ENCODE measurements around the gene DTNA.
A peak's percentile ranks its signal among the peaks of the same experiment; 100 is the strongest.
"Not testable (repeated sequence)": the region's sequence is repeated elsewhere in the genome, so short reads cannot be mapped to it uniquely, and the experiment has no call there.

DTNA gene

DNA sequence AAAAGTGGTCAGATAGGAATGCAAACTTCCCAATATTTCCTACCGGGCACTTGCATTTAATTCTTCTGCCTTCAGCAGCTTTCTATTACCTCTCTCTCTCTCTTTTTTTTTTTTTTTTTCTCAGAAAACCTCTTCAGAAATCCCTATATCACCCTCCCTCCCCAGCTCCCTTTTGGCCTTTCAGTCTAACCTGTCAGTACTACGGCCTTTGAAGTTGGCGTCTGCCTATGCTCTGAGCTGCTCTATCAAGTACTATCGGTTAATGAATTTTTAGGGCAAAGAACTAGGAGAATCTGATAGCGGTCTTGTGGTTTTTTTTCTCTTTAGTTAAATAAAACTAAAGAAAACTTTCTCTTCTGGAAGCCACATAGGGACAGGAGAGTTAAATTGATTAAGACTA lies 208.8 kb downstream of the DTNA start:
- Histone ChIP-seq H4K8ac (ENCODE audit: low read depth, low read length) (no peak overlapping the region), H3K4me3 (ENCODE audit: low read length) (no peak overlapping the region), H3K79me2 (ENCODE audit: control insufficient read depth, insufficient read depth, low read length) (no peaks in the 10 kb centered on the region), H3K36me3 (ENCODE audit: control insufficient read depth, insufficient read depth, low read length) (no peaks in the 10 kb centered on the region), H3K23ac (ENCODE audit: low read length) (no peak overlapping the region), H3K27me3 (ENCODE audit: insufficient read depth, low read length, poor library complexity) (no peaks in the 10 kb centered on the region), H3K18ac (ENCODE audit: low read length) (no peak overlapping the region), H3K4ac (ENCODE audit: low read depth, low read length) (no peak overlapping the region), H3K4me1 (ENCODE audit: control insufficient read depth, low read depth, low read length) (no peaks in the 10 kb centered on the region), H3K79me1 (ENCODE audit: low read length) (no peaks in the 10 kb centered on the region), H3K56ac (ENCODE audit: low read length) (no peak overlapping the region), H4K5ac (ENCODE audit: low read length) (no peak overlapping the region), H3K27ac (ENCODE audit: low read depth, low read length) (no peak overlapping the region), H3K9ac (ENCODE audit: low read length) (no peak overlapping the region), H2BK120ac (ENCODE audit: low read depth, low read length) (no peak overlapping the region), H2AK5ac (ENCODE audit: low read length) (no peak overlapping the region), H3K4me2 (ENCODE audit: low read length) (no peak overlapping the region), H2BK15ac (replicated peaks; ENCODE audit: low read depth) (no peak overlapping the region), H2BK5ac (ENCODE audit: low read length) (no peak overlapping the region)
- no CpG with 5 or more reads among the region's 5 CpGs for WGBS (ENCODE audit: extremely low coverage, insufficient coverage, low lambda C conversion rate)
- DNase-seq = no peak

DNA sequence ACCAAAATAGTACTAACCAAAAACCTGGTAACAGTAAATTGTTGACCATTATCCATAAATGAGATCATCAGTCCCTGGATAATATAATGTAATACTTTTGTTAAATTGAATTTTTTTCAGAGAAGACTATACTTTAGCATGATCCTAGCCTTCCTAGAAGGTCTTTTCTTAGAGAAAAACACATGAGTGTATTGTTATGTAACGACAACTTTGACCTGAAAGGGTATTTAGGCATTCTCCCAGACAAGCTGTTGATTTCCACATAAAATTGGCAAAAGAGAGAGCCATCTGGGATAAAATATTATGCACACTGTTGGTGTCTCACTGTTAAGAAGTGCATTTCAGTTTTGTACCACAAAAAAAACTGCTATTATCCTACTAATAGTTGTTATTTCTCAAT lies 211.1 kb downstream of the DTNA start:
- Histone ChIP-seq H3K79me1 (ENCODE audit: low read length) (no peaks in the 10 kb centered on the region), H2BK15ac (replicated peaks; ENCODE audit: low read depth) (no peak overlapping the region), H3K27me3 (ENCODE audit: insufficient read depth, low read length, poor library complexity) (no peaks in the 10 kb centered on the region), H3K4me3 (ENCODE audit: low read length) (no peak overlapping the region), H3K18ac (ENCODE audit: low read length) (no peak overlapping the region), H2BK5ac (ENCODE audit: low read length) (no peak overlapping the region), H4K8ac (ENCODE audit: low read depth, low read length) (no peak overlapping the region), H3K56ac (ENCODE audit: low read length) (no peak overlapping the region), H2AK5ac (ENCODE audit: low read length) (no peak overlapping the region), H3K27ac (ENCODE audit: low read depth, low read length) (no peak overlapping the region), H3K23ac (ENCODE audit: low read length) (no peak overlapping the region), H3K4me1 (ENCODE audit: control insufficient read depth, low read depth, low read length) (no peaks in the 10 kb centered on the region), H2BK120ac (ENCODE audit: low read depth, low read length) (no peak overlapping the region), H3K36me3 (ENCODE audit: control insufficient read depth, insufficient read depth, low read length) (no peaks in the 10 kb centered on the region), H3K4ac (ENCODE audit: low read depth, low read length) (no peak overlapping the region), H3K79me2 (ENCODE audit: control insufficient read depth, insufficient read depth, low read length) (no peaks in the 10 kb centered on the region), H4K5ac (ENCODE audit: low read length) (no peak overlapping the region), H3K4me2 (ENCODE audit: low read length) (no peak overlapping the region), H3K9ac (ENCODE audit: low read length) (no peak overlapping the region)
- DNase-seq = no peak
- WGBS (ENCODE audit: extremely low coverage, insufficient coverage, low lambda C conversion rate) = no CpG with 5 or more reads among the region's 1 CpG

DNA sequence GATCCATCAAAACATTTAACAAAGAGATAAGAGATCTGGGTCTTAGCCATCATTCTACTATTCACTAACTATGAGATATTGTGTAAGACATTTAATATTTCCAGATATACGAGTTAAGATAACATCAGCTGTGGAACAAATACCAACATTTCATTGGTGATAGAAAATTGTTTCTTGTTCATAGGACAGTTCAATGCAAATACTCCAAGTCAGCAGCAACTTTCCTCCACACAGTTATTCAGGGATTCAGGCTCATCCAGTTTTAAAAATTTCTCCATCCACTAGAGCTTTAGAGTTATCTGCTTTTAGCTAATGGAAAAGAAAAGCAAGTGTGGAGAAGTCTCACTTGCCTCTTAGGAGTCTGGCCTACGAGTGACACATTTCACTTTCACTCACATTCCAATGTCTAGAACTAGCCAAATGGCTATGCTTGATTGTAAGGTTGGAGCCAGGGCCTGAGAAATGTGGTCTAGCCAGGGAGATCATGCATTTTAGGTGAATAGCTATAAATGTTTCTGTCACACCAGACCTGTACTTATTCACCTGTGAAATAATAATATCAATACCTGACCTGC lies 211.8 kb downstream of the DTNA start:
- no peak overlapping the region for H4K8ac ChIP-seq (ENCODE audit: low read depth, low read length)
- no CpG with 5 or more reads among the region's 2 CpGs for WGBS (ENCODE audit: extremely low coverage, insufficient coverage, low lambda C conversion rate)
- no peak overlapping the region for H3K9ac ChIP-seq (ENCODE audit: low read length)
- no peak overlapping the region for H3K27ac ChIP-seq (ENCODE audit: low read depth, low read length)
- no peak overlapping the region for H3K18ac ChIP-seq (ENCODE audit: low read length)
- no peak overlapping the region for H3K56ac ChIP-seq (ENCODE audit: low read length)
- H3K4ac ChIP-seq (ENCODE audit: low read depth, low read length) = no peak overlapping the region
- no peak overlapping the region for H2BK15ac ChIP-seq (replicated peaks; ENCODE audit: low read depth)
- H3K27me3 ChIP-seq (ENCODE audit: insufficient read depth, low read length, poor library complexity) = no peaks in the 10 kb centered on the region
- peak; percentile 56 for DNase-seq
- no peak overlapping the region for H3K23ac ChIP-seq (ENCODE audit: low read length)
- H3K4me2 ChIP-seq (ENCODE audit: low read length) = no peak overlapping the region
- H2BK120ac ChIP-seq (ENCODE audit: low read depth, low read length) = no peak overlapping the region
- no peaks in the 10 kb centered on the region for H3K4me1 ChIP-seq (ENCODE audit: control insufficient read depth, low read depth, low read length)
- H2BK5ac ChIP-seq (ENCODE audit: low read length) = no peak overlapping the region
- H3K36me3 ChIP-seq (ENCODE audit: control insufficient read depth, insufficient read depth, low read length) = no peaks in the 10 kb centered on the region
- no peaks in the 10 kb centered on the region for H3K79me1 ChIP-seq (ENCODE audit: low read length)
- no peaks in the 10 kb centered on the region for H3K79me2 ChIP-seq (ENCODE audit: control insufficient read depth, insufficient read depth, low read length)
- H2AK5ac ChIP-seq (ENCODE audit: low read length) = no peak overlapping the region
- H3K4me3 ChIP-seq (ENCODE audit: low read length) = no peak overlapping the region
- no peak overlapping the region for H4K5ac ChIP-seq (ENCODE audit: low read length)

DNA sequence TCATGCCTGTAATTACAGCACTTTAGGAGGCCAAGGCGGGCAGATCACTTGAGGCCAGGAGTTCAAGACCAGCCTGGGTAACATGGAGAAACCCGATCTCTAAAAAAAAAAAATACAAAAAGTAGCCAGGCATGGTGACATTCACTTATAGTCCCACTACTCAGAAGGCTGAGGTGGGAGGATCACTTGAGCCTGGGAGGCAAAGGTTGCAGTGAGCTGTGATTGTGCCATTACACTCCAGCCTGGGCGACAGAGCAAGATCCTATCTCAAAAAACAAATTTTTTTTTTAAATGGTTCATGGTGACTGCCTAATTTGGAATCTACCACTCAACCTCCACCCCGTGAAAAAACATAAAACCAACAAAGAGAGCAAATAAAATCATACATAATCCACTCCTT lies 212.5 kb downstream of the DTNA start:
- not testable (repeated sequence) for H2BK15ac ChIP-seq (replicated peaks; ENCODE audit: low read depth); H3K23ac ChIP-seq (ENCODE audit: low read length); H3K27me3 ChIP-seq (ENCODE audit: insufficient read depth, low read length, poor library complexity); H3K9ac ChIP-seq (ENCODE audit: low read length); H3K79me1 ChIP-seq (ENCODE audit: low read length); H3K4me1 ChIP-seq (ENCODE audit: control insufficient read depth, low read depth, low read length); H3K79me2 ChIP-seq (ENCODE audit: control insufficient read depth, insufficient read depth, low read length); H3K18ac ChIP-seq (ENCODE audit: low read length); H2BK5ac ChIP-seq (ENCODE audit: low read length); DNase-seq; H2AK5ac ChIP-seq (ENCODE audit: low read length); H3K4me2 ChIP-seq (ENCODE audit: low read length); H3K4me3 ChIP-seq (ENCODE audit: low read length); H2BK120ac ChIP-seq (ENCODE audit: low read depth, low read length); H4K5ac ChIP-seq (ENCODE audit: low read length); H4K8ac ChIP-seq (ENCODE audit: low read depth, low read length); H3K36me3 ChIP-seq (ENCODE audit: control insufficient read depth, insufficient read depth, low read length); H3K27ac ChIP-seq (ENCODE audit: low read depth, low read length); H3K4ac ChIP-seq (ENCODE audit: low read depth, low read length); H3K56ac ChIP-seq (ENCODE audit: low read length)
- no CpG with 5 or more reads among the region's 4 CpGs for WGBS (ENCODE audit: extremely low coverage, insufficient coverage, low lambda C conversion rate)

DNA sequence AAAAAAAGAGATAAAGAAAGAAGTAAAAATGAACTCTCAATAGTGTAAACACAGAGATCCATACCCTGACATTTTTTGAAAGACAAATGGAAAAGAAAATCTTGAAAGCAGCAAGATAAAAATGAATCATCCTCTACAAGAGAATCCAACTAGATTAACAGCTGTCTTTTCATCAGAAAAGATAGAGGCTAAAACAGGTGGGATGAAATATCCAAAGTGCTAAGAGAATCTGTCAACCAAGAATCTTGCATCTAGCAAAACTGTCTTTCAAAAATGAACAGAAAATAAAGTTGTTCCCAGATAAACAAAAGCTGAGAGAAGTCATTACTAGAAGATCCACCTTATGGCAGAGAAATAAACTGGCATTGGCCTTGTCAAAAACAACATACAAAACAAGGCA lies 213.8 kb downstream of the DTNA start:
- H3K4me1 ChIP-seq (ENCODE audit: control insufficient read depth, low read depth, low read length) = no peaks in the 10 kb centered on the region
- no peak overlapping the region for H2BK5ac ChIP-seq (ENCODE audit: low read length)
- H3K56ac ChIP-seq (ENCODE audit: low read length) = no peak overlapping the region
- H3K36me3 ChIP-seq (ENCODE audit: control insufficient read depth, insufficient read depth, low read length) = no peaks in the 10 kb centered on the region
- no peak overlapping the region for H2BK15ac ChIP-seq (replicated peaks; ENCODE audit: low read depth)
- no peak overlapping the region for H3K4me2 ChIP-seq (ENCODE audit: low read length)
- H2BK120ac ChIP-seq (ENCODE audit: low read depth, low read length) = no peak overlapping the region
- H3K4me3 ChIP-seq (ENCODE audit: low read length) = no peak overlapping the region
- no peak overlapping the region for H3K23ac ChIP-seq (ENCODE audit: low read length)
- H3K27ac ChIP-seq (ENCODE audit: low read depth, low read length) = no peak overlapping the region
- no peak overlapping the region for H4K5ac ChIP-seq (ENCODE audit: low read length)
- H3K79me1 ChIP-seq (ENCODE audit: low read length) = no peaks in the 10 kb centered on the region
- H3K9ac ChIP-seq (ENCODE audit: low read length) = no peak overlapping the region
- no peak overlapping the region for H2AK5ac ChIP-seq (ENCODE audit: low read length)
- H4K8ac ChIP-seq (ENCODE audit: low read depth, low read length) = no peak overlapping the region
- H3K27me3 ChIP-seq (ENCODE audit: insufficient read depth, low read length, poor library complexity) = no peaks in the 10 kb centered on the region
- H3K79me2 ChIP-seq (ENCODE audit: control insufficient read depth, insufficient read depth, low read length) = no peaks in the 10 kb centered on the region
- DNase-seq = no peak
- H3K4ac ChIP-seq (ENCODE audit: low read depth, low read length) = no peak overlapping the region
- H3K18ac ChIP-seq (ENCODE audit: low read length) = no peak overlapping the region

DNA sequence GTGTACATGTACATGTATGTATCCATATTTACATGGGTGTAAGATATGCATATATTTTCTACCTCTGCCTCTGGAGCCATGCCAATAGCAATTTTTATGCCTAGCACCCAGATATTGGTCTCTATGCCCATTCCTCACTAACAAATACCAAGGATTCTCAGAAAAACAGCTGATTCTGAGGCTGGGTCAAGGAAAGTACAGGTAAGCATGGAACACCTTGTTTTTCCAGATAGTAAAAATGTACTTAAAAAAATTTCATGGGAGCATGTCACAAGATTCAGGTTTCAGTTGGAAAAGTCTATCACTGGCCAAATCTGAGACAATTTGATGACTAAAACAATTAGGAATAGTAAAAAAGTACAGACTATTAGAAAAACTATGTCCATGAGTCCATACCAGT lies 216.6 kb downstream of the DTNA start:
- Histone ChIP-seq H3K4ac (ENCODE audit: low read depth, low read length) (no peak overlapping the region), H3K79me1 (ENCODE audit: low read length) (no peaks in the 10 kb centered on the region), H3K4me2 (ENCODE audit: low read length) (no peak overlapping the region), H3K56ac (ENCODE audit: low read length) (no peak overlapping the region), H3K27ac (ENCODE audit: low read depth, low read length) (no peak overlapping the region), H2AK5ac (ENCODE audit: low read length) (no peak overlapping the region), H2BK5ac (ENCODE audit: low read length) (no peak overlapping the region), H3K4me1 (ENCODE audit: control insufficient read depth, low read depth, low read length) (no peaks in the 10 kb centered on the region), H3K79me2 (ENCODE audit: control insufficient read depth, insufficient read depth, low read length) (no peaks in the 10 kb centered on the region), H4K8ac (ENCODE audit: low read depth, low read length) (no peak overlapping the region), H4K5ac (ENCODE audit: low read length) (no peak overlapping the region), H2BK120ac (ENCODE audit: low read depth, low read length) (no peak overlapping the region), H3K18ac (ENCODE audit: low read length) (no peak overlapping the region), H3K4me3 (ENCODE audit: low read length) (no peak overlapping the region), H3K23ac (ENCODE audit: low read length) (no peak overlapping the region), H2BK15ac (replicated peaks; ENCODE audit: low read depth) (no peak overlapping the region), H3K36me3 (ENCODE audit: control insufficient read depth, insufficient read depth, low read length) (no peaks in the 10 kb centered on the region), H3K9ac (ENCODE audit: low read length) (no peak overlapping the region), H3K27me3 (ENCODE audit: insufficient read depth, low read length, poor library complexity) (no peaks in the 10 kb centered on the region)
- no peak for DNase-seq
